Measurements from ENCODE around the gene TDP1. TPM values are rescaled to one million over a fixed set of nuclear protein-coding genes. Genes with fewer than 3 reads are reported as not detected.

The TDP1 gene
- total and polyA plus RNA-seq, 10 donors, result 5.9 to 31.2 (median 24.2) TPM

DNA sequence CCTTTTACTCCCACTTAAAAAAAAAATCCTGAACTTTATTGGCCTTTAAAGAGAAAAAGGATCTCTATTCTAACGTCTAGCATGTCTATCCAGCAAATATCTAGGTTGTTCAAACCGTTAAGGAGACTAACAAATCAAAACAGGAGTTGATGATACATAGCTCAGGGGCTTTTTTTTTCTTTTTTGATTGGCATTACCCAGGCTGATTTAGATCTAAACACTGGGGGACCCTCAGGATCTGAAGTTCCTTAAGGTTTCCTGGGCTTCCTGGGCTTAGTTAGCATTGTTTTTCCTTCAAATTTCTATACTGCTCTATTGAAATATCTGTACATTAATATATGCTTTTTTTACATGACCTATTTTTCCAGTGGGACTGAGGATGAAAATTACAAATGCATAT is 43.5 kb upstream of the TDP1 start:
- no peak overlapping the region for H3K27ac ChIP-seq
- H3K4me3 ChIP-seq, result no peak overlapping the region
- no peaks in the 10 kb centered on the region for H3K27me3 ChIP-seq (replicated peaks in 1 of 7)
- 64 to 84% (median 67%) methylated on average over 2 of the region's 2 CpGs for WGBS, 5 donors
- TF ChIP-seq POLR2AphosphoS5 (IDR thresholded peaks at IDR 0.05) (no peak), POLR2A (IDR thresholded peaks at IDR 0.05) (no peak)
- TF ChIP-seq, protein P1, sequence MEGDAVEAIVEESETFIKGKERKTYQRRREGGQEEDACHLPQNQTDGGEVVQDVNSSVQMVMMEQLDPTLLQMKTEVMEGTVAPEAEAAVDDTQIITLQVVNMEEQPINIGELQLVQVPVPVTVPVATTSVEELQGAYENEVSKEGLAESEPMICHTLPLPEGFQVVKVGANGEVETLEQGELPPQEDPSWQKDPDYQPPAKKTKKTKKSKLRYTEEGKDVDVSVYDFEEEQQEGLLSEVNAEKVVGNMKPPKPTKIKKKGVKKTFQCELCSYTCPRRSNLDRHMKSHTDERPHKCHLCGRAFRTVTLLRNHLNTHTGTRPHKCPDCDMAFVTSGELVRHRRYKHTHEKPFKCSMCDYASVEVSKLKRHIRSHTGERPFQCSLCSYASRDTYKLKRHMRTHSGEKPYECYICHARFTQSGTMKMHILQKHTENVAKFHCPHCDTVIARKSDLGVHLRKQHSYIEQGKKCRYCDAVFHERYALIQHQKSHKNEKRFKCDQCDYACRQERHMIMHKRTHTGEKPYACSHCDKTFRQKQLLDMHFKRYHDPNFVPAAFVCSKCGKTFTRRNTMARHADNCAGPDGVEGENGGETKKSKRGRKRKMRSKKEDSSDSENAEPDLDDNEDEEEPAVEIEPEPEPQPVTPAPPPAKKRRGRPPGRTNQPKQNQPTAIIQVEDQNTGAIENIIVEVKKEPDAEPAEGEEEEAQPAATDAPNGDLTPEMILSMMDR (IDR thresholded peaks at IDR 0.05 in 8 of 11, conservative IDR thresholded peaks at IDR 0.05 in 3 of 11), result no peak
- H3K4me1 ChIP-seq, result peaks cover 0 to 25% (median 5%) of the 10 kb centered on the region in 6 donors
- no peak for DNase-seq
- intact Hi-C loops (cut with DNase I; ENCODE audit: low total_unique reads), result loop anchor here (10.0 kb wide), 1 partner anchor 737 kb away; no protein-coding TSS in a partner anchor
- no peaks in the 10 kb centered on the region for H3K9me3 ChIP-seq
- H3K36me3 ChIP-seq, result no peaks in the 10 kb centered on the region

DNA sequence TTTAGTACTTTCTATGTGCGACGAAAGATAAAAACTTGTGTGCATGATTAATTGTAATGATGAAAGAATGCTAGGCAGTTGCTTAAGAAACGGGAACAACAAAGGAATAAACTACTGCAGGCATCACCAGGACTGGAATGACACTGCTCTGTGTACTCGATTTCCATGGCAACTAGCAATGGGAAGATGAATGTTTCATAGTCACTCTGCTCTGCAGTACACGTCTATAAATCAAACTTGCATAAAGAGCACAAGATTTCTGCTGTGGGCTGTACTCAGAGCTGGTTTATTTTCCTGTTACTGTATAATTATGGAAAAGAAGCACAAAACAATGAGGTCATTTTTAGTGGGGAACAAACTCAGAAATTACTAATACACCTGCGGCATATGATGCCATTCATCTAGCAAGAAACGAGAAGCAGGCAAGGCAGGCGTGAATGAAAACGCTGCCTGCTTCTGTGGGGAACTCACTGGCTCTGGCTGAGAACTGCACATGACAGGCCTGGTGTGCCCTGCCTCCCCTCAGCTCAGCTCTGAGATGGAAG is 43.0 kb upstream of the TDP1 start:
- Histone ChIP-seq H3K9me3 (no peaks in the 10 kb centered on the region), H3K36me3 (no peaks in the 10 kb centered on the region), H3K4me3 (no peak overlapping the region), H3K27me3 (replicated peaks in 1 of 7) (no peaks in the 10 kb centered on the region), H3K4me1 (peaks cover 0 to 25% (median 5%) of the 10 kb centered on the region in 6 donors), H3K27ac (no peak overlapping the region)
- 27 to 42% (median 34%) methylated on average over 9 of the region's 9 CpGs for WGBS, 5 donors
- TF ChIP-seq POLR2AphosphoS5 (IDR thresholded peaks at IDR 0.05) (no peak), POLR2A (IDR thresholded peaks at IDR 0.05) (no peak)
- TF ChIP-seq, protein P1 (IDR thresholded peaks at IDR 0.05 in 8 of 11, conservative IDR thresholded peaks at IDR 0.05 in 3 of 11), result no peak
- intact Hi-C loops (cut with DNase I; ENCODE audit: low total_unique reads), result loop anchor here (10.0 kb wide), 1 partner anchor 738 kb away; no protein-coding TSS in a partner anchor
- no peak for DNase-seq

DNA sequence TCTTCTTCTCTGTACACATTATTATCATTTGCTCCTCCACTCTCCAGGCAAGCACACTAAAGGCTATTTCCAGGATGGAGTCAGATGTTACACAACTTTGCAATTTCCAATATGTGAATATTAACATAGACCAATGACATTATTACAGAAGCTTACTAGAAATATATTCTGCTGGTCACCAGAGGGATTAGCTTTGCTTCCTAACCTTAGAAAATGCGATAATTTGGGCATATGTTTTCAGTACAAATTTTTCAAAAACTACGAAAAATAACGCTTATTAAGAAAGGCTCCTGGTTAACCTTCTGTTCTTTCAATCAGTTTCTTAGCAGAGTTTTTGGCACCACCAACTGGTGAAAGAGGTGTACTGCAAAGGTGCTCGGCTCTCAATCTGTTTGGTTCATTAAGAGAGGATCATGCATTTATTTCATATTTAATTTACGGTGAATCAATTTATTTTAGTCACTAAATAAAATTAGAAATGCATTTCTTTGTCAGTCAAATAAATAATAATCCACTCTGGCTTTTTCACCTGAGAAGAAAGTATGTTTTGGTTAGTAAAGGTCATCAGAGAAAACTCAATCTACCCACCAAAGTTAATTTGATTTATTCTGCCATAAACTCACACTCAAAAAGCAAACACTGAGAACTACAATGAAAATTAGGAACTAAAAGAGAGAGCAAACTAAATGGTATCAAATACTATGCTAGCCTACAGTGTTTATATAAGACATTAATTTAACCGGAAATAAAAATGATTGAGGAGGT is 40.4 kb upstream of the TDP1 start:
- intact Hi-C loops (cut with DNase I; ENCODE audit: low total_unique reads), result loop anchor here (5.0 to 10.0 kb wide), 2 partner anchors 740 to 878 kb away; no protein-coding TSS in a partner anchor
- TF ChIP-seq, protein P1 (IDR thresholded peaks at IDR 0.05 in 8 of 11, conservative IDR thresholded peaks at IDR 0.05 in 3 of 11), result peak; percentile 78 to 93 (median 89)
- TF ChIP-seq POLR2AphosphoS5 (IDR thresholded peaks at IDR 0.05) (no peak), POLR2A (IDR thresholded peaks at IDR 0.05) (no peak)
- H3K4me3 ChIP-seq, result no peak overlapping the region
- H3K4me1 ChIP-seq, result peaks cover 0 to 25% (median 5%) of the 10 kb centered on the region in 6 donors
- no peaks in the 10 kb centered on the region for H3K27me3 ChIP-seq (replicated peaks in 1 of 7)
- no peaks in the 10 kb centered on the region for H3K9me3 ChIP-seq
- no peak for DNase-seq
- no peak overlapping the region for H3K27ac ChIP-seq
- WGBS, 5 donors, result 17 to 19% (median 18%) methylated on average over 6 of the region's 6 CpGs
- H3K36me3 ChIP-seq, result no peaks in the 10 kb centered on the region

DNA sequence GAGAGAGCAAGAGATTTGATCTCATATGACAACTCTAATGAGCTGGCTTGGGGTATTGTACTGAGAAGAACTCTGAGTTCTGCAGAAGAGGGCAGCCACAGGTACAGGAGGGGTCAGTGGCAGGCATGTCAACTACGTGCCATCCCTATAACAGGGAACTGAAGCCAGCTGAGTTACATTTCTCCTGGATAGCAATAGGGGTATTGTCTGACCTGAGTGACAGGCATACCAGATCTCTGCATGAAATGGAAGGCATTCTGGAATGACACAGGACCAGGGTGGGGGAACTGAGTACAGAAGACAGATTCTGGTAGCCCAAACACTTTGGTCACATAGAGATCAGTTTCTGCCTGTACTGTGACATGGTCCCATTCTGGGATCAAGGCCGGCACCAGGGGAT is 37.0 kb upstream of the TDP1 start:
- Histone ChIP-seq H3K27ac (no peak overlapping the region), H3K4me1 (peaks cover 0 to 6% (median 4%) of the 10 kb centered on the region in 6 donors), H3K27me3 (replicated peaks in 1 of 7) (no peaks in the 10 kb centered on the region), H3K4me3 (no peak overlapping the region), H3K9me3 (no peaks in the 10 kb centered on the region), H3K36me3 (peaks cover 0 to 6% (median 0%) of the 10 kb centered on the region in 6 donors)
- DNase-seq, result no peak
- TF ChIP-seq, protein P1 (IDR thresholded peaks at IDR 0.05 in 8 of 11, conservative IDR thresholded peaks at IDR 0.05 in 3 of 11), result no peak
- TF ChIP-seq POLR2A (IDR thresholded peaks at IDR 0.05) (no peak), POLR2AphosphoS5 (IDR thresholded peaks at IDR 0.05) (no peak)
- 93 to 98% (median 97%) methylated on average over 2 of the region's 2 CpGs for WGBS, 5 donors
- intact Hi-C loops (cut with DNase I; ENCODE audit: low total_unique reads), result loop anchor here (5.0 to 10.0 kb wide), 2 partner anchors 744 to 881 kb away; no protein-coding TSS in a partner anchor

Measured in spleen (tissue), 11 donors.